ENCODE data around the gene EGR4.

DNA sequence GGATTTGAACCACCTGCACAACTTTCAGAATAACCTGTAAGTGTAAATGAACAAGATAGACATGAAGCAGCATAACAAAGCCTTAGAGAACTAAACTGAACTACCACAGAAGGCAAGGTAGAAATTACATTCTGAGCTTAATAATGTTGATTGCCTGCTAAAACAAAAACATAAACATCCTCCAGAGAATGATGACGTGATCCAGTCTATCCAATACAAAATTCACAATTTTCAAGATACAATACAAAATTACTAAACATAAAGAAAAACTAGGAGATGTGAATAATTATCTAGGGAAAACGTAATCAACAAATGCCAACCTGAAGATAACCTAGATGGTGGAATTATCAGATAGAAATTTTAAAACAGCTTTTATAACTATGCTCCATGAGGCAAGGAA, 40.7 kb upstream of the EGR4 start:
- TF ChIP-seq, protein P1, sequence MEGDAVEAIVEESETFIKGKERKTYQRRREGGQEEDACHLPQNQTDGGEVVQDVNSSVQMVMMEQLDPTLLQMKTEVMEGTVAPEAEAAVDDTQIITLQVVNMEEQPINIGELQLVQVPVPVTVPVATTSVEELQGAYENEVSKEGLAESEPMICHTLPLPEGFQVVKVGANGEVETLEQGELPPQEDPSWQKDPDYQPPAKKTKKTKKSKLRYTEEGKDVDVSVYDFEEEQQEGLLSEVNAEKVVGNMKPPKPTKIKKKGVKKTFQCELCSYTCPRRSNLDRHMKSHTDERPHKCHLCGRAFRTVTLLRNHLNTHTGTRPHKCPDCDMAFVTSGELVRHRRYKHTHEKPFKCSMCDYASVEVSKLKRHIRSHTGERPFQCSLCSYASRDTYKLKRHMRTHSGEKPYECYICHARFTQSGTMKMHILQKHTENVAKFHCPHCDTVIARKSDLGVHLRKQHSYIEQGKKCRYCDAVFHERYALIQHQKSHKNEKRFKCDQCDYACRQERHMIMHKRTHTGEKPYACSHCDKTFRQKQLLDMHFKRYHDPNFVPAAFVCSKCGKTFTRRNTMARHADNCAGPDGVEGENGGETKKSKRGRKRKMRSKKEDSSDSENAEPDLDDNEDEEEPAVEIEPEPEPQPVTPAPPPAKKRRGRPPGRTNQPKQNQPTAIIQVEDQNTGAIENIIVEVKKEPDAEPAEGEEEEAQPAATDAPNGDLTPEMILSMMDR (IDR thresholded peaks at IDR 0.05) = no peak
- no peak for TF ChIP-seq POLR2A (IDR thresholded peaks at IDR 0.05)

All from uterus (tissue), 2 donors.